ENCODE data around the gene SEC22A.

DNA sequence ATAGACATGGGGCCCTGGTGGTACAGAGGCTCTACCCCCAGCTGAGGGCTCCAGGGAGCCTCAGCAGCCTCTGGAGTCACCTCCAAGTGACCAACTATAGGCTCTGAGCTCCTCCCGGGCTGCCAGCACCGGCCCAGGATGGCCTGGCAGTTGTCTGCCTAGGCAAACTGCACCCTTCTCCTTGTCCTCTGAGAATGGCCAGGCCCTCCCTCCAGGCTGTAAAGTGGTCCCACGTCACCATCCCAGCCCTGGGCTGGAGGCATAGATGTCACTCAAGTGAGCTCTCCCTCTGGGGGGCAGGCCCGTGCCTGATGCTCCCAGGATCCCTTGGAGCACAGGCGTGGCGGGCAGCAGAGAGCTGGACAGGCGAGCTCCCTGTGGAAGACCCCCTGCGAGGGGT lies 120.1 kb downstream of the SEC22A start:
- TF ChIP-seq, protein P1, sequence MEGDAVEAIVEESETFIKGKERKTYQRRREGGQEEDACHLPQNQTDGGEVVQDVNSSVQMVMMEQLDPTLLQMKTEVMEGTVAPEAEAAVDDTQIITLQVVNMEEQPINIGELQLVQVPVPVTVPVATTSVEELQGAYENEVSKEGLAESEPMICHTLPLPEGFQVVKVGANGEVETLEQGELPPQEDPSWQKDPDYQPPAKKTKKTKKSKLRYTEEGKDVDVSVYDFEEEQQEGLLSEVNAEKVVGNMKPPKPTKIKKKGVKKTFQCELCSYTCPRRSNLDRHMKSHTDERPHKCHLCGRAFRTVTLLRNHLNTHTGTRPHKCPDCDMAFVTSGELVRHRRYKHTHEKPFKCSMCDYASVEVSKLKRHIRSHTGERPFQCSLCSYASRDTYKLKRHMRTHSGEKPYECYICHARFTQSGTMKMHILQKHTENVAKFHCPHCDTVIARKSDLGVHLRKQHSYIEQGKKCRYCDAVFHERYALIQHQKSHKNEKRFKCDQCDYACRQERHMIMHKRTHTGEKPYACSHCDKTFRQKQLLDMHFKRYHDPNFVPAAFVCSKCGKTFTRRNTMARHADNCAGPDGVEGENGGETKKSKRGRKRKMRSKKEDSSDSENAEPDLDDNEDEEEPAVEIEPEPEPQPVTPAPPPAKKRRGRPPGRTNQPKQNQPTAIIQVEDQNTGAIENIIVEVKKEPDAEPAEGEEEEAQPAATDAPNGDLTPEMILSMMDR (IDR thresholded peaks at IDR 0.05; ENCODE audit: insufficient read depth, low read length), result no peak
- TF ChIP-seq POLR2AphosphoS5 (IDR thresholded peaks at IDR 0.05; ENCODE audit: low read depth), result no peak
